Putamen (tissue), 1 donor: ENCODE results near the gene FAM228A.
"Not testable (repeated sequence)": the region's sequence is repeated elsewhere in the genome, so short reads cannot be mapped to it uniquely, and the experiment has no call there.

ENCODE experiments used
- DNase-seq: peaks from one replicate; pipeline ENCODE4 v3.0.0-alpha.2; 2016; ENCODE audit warnings: low spot score

Gene FAM228A

DNA sequence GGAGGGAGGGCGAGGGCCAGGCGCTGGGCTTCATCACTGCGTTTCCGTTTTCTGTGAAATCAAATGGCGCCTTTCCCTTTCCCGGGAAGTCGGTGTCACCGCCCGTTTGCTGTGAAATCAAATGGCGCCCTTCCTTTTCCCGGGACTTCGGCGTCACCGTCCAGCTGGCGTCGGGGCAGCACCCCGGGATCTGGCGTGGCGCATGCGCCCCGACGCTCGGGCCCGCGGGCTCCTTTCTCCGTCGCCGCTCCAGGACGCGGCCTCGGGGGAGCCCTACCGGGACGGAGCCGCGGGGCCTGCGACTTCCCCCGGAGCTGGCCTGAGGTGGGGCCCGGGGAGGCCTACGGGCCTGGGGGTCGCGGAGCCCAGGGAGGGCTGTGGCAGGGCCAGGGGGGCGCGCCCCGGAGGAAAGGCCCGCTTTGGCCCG lies at the start of gene FAM228A:
Gene FAM228A (plus strand): TSS at position 203 of the 427 bp plus-strand sequence. CDS start 428 bp downstream, outside the sequence.
- no peak for DNase-seq

DNA sequence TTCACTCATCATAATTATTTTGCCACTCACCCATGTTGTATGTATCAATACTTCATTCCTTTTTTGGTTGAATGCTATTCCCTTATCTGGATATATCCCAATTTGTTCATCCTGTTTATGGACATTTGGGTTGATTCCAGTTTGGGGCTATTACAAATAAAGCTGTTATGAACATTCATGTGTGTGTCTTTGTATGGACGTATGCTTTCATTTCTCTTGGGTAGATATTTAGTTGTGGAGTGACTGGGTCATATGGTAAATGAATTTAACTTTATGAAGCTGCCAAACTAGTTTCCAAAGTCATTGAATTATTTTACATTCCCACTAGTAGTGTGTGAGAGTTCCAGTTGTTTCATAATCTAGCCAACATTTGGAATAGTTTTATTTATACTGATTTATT lies 48.9 kb upstream of the FAM228A start:
- DNase-seq: no peak

- DNase-seq: no peak
These were observed 42.3 kb upstream of the FAM228A start for GRCh38 chr2:24132543-24132942.

- not testable (repeated sequence) for DNase-seq
These were observed 34.5 kb upstream of the FAM228A start for GRCh38 chr2:24140305-24140704.

- no peak for DNase-seq
These were observed 27.5 kb upstream of the FAM228A start for GRCh38 chr2:24147364-24147763.

DNA sequence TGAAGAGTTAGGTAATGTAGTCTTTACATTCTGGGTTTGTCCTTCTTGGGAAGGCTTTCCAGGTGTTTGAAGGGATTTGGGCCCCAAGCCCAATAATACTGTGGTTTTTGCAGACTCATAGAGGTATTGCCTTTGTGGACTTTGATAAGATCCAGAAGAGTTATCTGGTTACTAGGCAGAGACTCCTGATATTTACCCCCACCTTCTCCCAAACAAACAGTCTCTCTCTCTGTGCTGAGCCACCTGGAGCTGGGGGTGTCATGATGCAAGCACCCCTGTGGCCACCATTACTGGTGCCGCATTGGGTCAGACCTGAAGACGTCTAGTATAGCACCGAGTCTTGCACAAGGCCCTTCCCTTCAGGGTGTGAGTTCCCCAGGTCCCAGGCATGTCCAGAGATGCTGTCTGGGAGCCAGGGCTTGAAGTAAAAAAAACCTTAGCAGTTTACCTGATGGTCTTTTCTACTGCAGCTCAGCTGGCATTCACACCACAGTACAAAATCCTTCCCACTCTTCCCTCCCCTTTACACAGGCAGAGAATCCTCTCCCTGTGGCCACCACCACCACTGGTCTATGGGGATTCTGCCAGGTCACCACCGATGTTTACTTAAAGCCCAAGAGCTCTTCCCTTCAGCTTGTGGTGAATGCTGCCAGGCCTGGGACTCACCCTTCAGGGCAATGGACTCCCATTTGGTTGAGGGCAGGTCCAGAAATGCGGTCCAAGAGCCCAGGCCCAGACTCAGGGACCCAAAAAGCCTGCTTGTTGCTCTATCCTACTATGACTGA lies 22.2 kb upstream of the FAM228A start:
- DNase-seq: no peak

DNA sequence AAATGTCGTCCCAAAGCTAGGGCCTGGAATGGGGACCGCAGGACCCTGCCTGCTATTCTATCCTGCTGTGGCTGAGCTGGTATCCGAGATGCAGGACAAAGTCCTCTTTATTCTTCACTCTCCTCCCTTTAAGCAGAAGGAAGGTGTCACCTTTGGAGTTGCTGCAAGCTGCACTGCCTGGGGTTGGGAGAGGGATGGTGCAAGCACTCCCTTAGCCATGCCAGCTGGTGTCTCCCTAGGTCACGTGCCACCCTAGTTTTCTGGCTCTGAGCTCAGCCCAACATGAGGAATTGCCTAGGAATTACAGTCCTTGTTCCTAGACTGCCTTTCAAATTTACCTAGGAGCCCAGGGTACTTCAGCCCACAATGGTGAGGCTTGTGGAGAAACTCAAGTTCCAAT lies 21.4 kb upstream of the FAM228A start:
- DNase-seq: no peak

GRCh38 chr2:24158131-24158530 lies 16.7 kb upstream of the FAM228A start:
- no peak for DNase-seq

GRCh38 chr2:24159708-24160107 lies 15.1 kb upstream of the FAM228A start:
- DNase-seq: no peak

DNA sequence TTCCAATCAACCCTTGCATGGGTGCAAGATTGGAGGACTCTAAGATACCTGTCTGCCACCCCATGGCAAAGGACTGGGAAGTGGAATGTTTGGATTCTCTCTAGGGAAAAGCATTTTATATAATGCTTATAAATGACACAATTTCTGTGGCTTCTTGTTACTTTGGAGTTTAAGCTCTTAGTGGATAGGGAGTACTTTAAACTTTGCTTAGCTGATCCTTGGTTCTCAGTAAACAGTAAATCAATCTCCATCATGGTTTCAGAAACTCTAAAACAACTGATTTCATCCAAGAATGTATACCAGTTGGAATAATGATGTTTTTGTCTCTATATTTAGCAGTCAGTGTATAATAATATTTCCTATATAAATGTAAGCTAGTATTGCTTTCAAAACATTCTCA lies 14.1 kb upstream of the FAM228A start:
- DNase-seq: no peak

GRCh38 chr2:24162494-24162893 lies 12.4 kb upstream of the FAM228A start:
- no peak for DNase-seq

DNA sequence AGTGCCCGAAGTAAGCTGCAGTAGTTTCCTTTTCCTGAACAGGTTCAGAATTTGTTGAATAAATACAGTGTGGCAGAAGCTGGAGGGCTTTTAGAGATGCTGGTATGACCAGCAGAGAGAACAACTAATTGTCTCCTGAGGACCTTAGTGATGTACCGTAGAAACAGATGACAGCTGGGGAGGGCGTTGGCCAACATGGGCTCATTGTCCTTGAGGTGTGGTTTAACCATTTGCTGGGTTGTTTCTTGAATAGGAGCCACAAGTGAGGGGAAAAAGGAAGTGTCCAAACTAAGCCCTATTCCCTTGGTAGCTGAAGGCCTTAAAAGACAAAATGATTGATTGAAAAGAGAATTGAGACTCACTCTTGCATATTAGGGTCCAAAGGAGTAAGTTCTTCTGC lies 11.7 kb upstream of the FAM228A start:
- no peak for DNase-seq

- no peak for DNase-seq
These were observed 11.3 kb upstream of the FAM228A start for GRCh38 chr2:24163601-24164000.

DNA sequence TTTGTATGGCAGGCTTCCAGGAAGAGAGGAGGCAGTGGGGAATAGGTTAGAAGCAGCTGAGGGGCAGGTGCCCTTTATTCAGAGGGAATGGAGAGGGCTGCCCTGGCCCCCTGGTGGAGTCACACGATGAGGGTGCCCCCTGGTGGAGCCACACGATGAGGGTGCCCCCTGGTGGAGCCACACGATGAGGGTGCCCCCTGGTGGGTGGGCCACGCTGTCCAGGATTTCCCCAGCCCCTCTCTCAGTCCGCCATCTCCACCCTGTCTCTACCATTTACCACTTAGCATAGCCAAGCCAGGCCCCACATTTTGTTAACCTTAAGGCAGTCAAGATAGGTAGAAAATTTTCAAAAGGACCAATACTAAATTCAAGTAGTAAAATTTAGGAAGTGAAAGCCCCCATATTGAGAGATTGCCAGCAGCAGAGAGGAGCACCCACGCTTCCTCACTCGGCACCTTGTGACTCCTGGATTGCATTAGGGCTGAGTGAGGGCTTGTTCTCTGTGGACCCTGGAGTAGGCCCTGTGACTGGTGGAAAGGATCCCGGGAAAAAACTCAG lies 10.4 kb upstream of the FAM228A start:
- no peak for DNase-seq

DNA sequence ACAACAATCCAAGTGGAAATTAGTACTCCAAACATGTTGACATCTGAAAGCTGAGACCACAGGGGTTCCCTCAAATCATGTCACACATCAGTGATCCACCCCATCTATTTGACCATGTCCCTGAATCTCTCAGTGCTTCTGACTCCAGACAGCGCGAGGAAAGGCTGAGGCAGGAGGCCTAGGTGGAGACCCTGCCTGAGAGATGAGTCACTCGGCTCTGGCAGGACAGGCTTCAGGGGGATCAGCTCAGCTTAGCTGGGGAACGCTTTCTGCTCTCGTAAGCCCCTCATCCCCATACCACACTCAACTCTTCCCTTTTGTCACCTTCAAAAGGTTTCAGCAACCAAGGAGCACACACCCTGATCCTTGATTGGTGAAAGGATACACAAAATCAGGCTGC lies 5.8 kb upstream of the FAM228A start:
- DNase-seq: no peak

DNA sequence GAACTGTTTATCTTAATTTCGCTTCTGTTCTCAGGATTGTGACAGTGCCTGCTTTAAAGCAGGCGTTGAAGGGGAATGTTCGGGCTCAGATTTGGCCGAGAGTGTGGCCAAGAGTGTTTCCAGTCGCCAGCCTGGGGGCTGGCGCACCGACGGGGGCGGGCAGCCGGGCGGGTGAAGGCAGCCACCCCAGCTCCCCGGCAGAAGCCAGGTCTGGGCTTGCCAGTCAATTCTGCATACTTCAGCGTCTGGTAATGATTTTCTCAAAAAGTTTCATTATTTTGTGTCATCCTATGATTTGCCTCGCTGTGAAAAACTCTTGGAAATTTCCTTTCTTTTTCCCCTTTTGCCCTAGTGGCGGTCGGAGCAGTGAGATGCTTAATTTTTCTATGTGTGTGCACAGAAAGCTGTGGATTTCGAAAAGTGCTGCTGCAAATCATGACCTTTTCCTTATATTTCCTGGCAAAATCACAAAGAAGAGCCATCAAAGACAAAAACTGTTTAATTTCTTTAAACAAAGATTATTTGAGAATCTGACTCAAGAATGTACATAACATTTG lies 856 bp downstream of the FAM228A start:
- DNase-seq: no peak

- DNase-seq: no peak
These were observed 1.5 kb downstream of the FAM228A start for GRCh38 chr2:24176326-24176725.

DNA sequence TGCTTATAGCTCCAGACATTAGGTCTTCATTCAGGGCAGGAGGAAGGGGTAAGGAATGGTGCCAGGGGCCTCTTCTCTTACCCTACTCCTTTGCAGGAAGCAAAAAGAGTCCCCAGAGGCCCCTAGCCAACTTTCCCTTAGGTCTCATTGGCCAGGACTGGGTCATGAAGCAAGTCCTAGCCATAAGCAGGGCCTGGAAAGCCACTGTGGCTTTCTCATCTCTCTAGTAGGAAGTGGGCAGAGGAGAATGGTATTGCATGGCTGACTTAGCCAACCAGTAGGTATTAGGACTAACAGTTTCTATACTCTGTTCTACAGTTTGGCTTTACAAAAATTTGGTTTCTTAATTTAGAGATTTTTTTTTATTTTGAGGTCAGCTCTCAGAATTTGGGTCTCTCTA lies 4.8 kb downstream of the FAM228A start:
- DNase-seq: no peak

- no peak for DNase-seq
These were observed 7.0 kb downstream of the FAM228A start for GRCh38 chr2:24181849-24182248.

DNA sequence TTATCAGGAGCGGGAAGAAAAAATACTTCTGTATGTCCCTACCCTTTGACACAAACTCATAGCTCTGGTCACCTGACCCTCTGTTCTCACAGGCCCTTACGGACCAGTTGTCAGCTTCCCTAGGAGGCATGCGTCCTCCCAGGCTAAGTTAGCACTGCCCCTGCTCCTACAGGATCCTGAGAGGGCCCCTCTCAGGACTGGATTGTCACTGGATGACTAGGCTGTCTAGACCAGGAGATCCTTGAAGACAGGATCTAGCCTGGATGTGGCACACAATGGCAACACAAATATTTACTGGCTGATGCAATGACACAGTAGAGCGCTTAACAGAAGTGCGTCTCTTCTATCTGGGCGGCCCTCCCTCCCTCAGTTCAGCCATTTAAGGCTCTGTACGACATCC lies 7.7 kb downstream of the FAM228A start:
- DNase-seq: no peak

GRCh38 chr2:24183366-24184069 lies 8.7 kb downstream of the FAM228A start:
- DNase-seq: no peak

GRCh38 chr2:24189551-24189950 lies 14.7 kb downstream of the FAM228A start:
- no peak for DNase-seq

- DNase-seq: no peak
These were observed 15.7 kb downstream of the FAM228A start for GRCh38 chr2:24190503-24190902.
